ENCODE results near the gene DENND1A.
A peak's percentile ranks its signal among the peaks of the same experiment; 100 is the strongest.

Gene DENND1A

DNA sequence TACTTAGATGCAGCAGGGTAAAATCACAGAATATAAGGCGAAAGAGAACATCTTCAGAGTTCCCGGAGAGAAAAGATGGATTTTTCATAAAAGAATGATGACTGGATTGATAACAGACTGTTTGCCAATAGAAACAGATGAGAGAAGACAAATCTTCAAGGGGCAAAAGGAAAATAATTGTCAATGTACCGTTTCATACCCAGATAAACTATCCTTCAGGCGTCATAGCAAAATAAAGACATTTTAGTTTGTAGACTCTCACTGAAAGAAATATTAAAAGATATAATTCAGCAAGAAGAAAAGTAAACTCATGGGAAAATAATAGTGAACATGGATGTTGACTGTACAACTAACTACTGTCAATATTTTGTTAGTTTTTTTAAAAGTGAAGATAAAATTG lies 399.7 kb downstream of the DENND1A start:
- DNase-seq (ENCODE audit: low spot score) = no peak

DNA sequence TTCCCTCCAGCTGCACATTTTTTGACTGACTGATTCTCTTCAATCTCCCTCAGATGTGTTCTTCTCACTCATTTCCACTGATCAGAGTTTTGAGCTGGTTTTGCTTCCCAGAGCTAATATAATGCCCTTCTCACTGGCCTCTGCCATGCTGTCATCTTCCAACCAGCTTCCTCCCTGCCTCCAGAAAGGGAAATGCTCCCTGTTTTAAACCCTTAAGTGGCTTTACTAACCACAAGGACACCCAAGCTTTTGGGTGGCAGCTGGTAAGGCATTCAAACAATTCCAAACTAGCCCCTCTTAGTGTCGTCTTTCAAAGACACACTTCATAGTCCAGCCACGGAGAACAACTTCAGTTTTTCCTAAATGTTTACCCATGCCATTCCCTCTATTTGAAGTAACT lies 401.4 kb downstream of the DENND1A start:
- no peak for DNase-seq (ENCODE audit: low spot score)

- DNase-seq (ENCODE audit: low spot score) = no peak
Observed at GRCh38 chr9:123527981-123528380, 401.9 kb downstream of the DENND1A start.

DNA sequence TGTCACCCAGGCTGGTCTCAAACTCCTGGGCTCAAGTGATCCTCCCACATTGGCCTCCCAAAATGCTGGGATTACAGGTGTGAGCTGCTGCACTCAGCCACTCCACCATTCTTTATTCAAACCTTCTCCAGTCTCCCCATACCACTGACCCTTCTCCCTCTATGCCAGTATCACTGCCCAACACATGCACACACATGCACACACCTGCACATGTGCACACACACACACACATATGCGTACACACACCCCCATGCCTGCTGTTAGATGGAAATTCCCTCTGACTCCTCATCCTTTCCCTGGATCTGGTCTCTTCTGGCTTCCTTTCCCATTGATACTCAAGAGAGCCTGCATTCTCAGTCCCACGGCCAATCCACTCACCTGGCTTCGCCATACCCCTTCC lies 404.0 kb downstream of the DENND1A start:
- DNase-seq (ENCODE audit: low spot score) = no peak

GRCh38 chr9:123525424-123525823 lies 404.5 kb downstream of the DENND1A start:
- DNase-seq (ENCODE audit: low spot score) = no peak

DNA sequence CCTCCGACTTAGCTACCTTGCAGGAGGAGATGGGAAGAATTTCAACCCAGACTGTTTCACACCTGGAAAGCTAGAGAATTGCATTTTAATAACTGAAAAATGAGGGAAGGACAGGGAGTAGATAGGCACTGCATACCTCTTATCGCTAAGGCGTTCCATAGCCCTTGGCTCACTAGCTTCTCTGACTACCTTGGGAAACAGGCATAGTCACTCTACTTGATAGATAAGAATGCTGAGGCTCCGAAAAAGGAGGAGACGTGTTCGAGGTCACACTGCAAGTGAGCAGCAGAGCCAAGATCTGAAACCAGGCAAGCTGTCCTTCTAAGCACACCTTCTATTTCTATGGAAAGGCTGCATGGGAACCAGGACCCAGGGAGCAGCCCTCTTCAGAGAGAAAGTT lies 405.1 kb downstream of the DENND1A start:
- DNase-seq (ENCODE audit: low spot score) = no peak

- no peak for DNase-seq (ENCODE audit: low spot score)
Observed at GRCh38 chr9:123523845-123524244, 406.1 kb downstream of the DENND1A start.

DNA sequence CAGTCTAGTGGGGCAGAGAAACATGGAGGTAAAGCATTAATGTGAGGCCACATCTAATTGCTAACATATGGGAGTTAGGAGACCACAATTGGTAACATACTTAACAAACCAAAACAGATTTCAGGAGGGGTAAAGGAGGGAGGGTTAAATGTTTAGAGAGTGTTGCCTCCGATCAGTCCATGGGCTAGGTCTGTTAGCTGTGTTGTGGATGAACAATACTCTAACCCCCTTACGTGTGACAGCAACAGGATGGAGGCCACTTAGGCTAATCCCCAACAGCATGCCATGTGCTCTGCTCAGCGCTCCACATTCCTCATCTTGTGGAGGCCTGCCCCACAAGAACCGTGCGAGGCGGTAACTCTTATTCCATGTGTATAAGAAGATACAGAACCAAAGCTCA lies 406.9 kb downstream of the DENND1A start:
- no peak for DNase-seq (ENCODE audit: low spot score)

- DNase-seq (ENCODE audit: low spot score) = no peak
Observed at GRCh38 chr9:123522251-123522650, 407.7 kb downstream of the DENND1A start.

GRCh38 chr9:123518338-123518737 lies 411.6 kb downstream of the DENND1A start:
- no peak for DNase-seq (ENCODE audit: low spot score)

DNA sequence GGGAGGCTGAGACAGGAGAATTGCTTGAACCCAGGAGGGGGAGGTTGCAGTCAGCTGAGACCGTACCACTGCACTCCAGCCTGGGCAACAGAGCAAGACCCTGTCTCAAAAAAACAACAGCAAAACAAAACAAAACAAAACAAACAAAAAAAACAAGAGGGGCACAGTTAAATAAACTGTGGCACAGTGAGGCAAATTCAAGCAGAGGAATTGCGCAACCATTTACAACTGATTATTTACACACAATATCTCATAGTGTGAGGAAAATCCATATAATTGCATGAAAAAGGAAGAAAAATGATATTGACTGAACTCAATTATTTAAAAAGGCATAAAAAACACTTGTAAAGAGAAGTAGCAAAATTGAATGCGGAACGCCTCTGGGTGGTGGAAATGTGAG lies 412.4 kb downstream of the DENND1A start:
- no peak for DNase-seq (ENCODE audit: low spot score)

DNA sequence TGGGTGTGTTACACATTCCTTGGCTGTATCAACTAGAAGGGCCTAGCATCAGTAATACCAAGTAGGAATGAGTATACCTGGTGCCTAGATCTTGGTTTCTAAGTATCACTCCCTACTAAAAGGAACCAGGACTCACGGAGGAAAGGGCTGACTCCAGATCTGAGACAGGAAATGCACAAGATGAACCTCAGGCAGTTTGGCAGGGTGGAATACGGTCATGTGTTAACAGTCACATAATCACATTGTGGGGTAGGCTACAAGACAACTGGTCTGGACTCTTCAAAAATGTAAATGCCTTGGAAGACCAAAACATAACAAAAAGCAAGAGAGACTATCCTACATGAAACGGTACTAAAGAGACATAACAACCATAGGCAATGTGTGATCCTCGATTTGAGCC lies 415.2 kb downstream of the DENND1A start:
- DNase-seq (ENCODE audit: low spot score) = no peak

DNA sequence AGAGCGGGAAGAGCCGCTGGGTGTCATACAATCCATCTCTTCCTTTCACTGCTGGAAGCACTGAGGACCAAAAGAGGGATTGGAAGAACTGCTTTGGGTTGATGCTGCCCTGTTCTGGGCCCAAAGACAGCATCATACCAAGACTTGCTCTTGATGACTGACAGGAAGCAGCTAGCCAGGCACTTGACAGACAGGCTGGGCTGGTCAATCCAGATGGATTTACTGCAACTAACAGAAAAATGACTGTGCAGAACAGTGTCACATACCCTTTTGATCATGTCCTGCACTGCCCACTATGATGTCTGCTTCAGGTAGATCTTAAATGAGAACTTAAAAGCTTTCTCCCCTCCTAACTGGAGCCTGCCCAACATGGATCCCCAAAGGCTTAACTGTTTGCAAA lies 416.4 kb downstream of the DENND1A start:
- DNase-seq (ENCODE audit: low spot score) = no peak

GRCh38 chr9:123511326-123512277 lies 418.3 kb downstream of the DENND1A start:
- no peak for DNase-seq (ENCODE audit: low spot score)

DNA sequence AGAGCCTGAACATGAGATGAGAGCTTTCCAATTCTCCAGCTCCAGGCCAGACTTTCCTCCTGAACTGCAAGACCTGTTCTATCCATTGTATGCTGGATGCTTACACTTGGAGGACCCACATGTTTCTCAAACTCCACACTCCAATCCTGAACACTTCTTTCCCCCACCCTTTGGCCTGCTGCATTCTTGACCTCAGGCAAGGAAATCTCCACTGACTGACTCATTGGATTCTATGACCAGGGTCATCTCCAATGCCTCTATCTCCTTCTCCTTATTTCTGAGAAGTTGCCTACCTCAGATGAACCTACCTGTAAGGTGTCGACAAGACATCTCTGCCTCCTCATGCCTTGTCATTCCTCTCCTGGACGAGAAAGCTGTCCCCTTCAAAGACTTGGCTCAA lies 420.3 kb downstream of the DENND1A start:
- no peak for DNase-seq (ENCODE audit: low spot score)

- DNase-seq (ENCODE audit: low spot score) = peak; percentile 49
Observed at GRCh38 chr9:123508048-123508447, 421.9 kb downstream of the DENND1A start.

GRCh38 chr9:123505496-123505895 lies 424.4 kb downstream of the DENND1A start:
- no peak for DNase-seq (ENCODE audit: low spot score)

GRCh38 chr9:123500336-123500735 lies 429.6 kb downstream of the DENND1A start:
- DNase-seq (ENCODE audit: low spot score) = no peak

GRCh38 chr9:123497830-123498229 lies 432.1 kb downstream of the DENND1A start:
- no peak for DNase-seq (ENCODE audit: low spot score)

DNA sequence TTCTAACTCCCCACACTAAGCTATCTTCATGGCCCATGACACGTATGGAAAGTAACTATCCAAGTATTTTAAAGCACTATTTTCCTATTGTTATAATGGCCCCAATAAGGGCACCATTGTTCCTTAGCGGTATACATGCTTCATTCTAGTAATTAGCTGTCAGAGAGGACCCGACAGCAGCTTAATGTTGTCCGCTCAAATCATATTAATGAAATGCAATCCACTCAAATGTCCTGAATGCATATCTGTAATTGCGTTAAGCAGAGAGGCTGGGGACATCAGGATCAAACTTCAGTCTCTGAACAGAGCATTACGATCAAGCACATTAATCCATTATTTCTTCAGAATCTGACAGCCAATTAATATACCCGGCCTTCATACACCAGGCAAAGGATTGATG lies 434.2 kb downstream of the DENND1A start:
- DNase-seq (ENCODE audit: low spot score) = no peak

GRCh38 chr9:123493627-123494026 lies 436.3 kb downstream of the DENND1A start:
- no peak for DNase-seq (ENCODE audit: low spot score)

- no peak for DNase-seq (ENCODE audit: low spot score)
Observed at GRCh38 chr9:123490688-123491087, 439.2 kb downstream of the DENND1A start.

DNA sequence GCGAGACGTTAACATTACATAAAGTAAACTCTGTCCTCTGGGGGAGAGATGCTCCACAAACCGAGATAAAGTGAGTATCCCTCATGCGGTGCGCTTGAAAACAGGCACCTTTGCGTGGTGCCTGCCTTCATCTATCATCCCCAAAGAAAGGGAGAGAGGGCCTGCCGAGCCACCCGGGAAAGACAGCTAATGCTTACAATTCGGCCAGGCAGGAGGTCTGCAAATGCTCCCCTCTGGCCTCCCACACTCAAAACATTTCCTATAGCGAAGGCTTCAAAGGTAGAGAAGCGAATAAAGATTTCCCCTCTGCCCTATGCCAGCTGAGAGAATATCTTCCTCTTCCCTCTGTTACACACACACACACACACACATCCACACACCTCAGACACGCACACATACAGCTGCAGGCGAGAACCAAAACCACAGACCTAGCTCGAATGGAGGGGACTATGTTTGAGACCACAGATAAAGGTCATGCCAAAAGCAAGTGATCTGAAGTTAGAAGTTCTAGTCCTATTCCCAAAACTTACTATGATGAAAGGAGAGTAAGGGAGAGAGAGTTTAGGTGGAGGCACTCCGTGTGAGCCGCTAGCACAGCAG lies 441.1 kb downstream of the DENND1A start:
- DNase-seq (ENCODE audit: low spot score) = no peak
